Neuronal stem cell (in vitro differentiated cells): ENCODE data around the gene PPY.
"Not testable (repeated sequence)": the region's sequence is repeated elsewhere in the genome, so short reads cannot be mapped to it uniquely, and the experiment has no call there.

Experiments used
- DNase-seq: peaks from one replicate; pipeline ENCODE4 v3.0.0-alpha.2; 2013; ENCODE audit warnings: low spot score
- H2AFZ ChIP-seq: one replicate; pipeline ENCODE4 v1.6.1; 2013; ENCODE audit warnings: mild to moderate bottlenecking, low read length, inconsistent platforms
- H2AK5ac ChIP-seq: 2 replicates; pipeline ENCODE4 v1.6.1; 2013; ENCODE audit warnings: low read depth, mild to moderate bottlenecking, inconsistent platforms, low read length, moderate library complexity, mixed read lengths
- H2BK120ac ChIP-seq: 2 replicates; pipeline ENCODE4 v1.6.1; 2013; ENCODE audit warnings: low read depth, mild to moderate bottlenecking, inconsistent platforms, low read length, moderate library complexity, mixed read lengths
- H2BK12ac ChIP-seq: one replicate; pipeline ENCODE4 v1.6.1; 2013; ENCODE audit warnings: low read length, inconsistent platforms
- H2BK15ac ChIP-seq: 2 replicates; pipeline ENCODE4 v1.6.1; 2013; ENCODE audit warnings: mild to moderate bottlenecking, low read length, inconsistent platforms, mixed read lengths
- H2BK5ac ChIP-seq: one replicate; pipeline ENCODE4 v1.6.1; 2013; ENCODE audit warnings: inconsistent platforms, mild to moderate bottlenecking, low read length, moderate library complexity
- H3K14ac ChIP-seq: one replicate; pipeline ENCODE4 v1.6.1; 2013; ENCODE audit warnings: low read length, inconsistent platforms
- H3K18ac ChIP-seq: 2 replicates; pipeline ENCODE4 v1.6.1; 2013; ENCODE audit warnings: low read length, inconsistent platforms
- H3K23ac ChIP-seq: 2 replicates; pipeline ENCODE4 v1.6.1; 2013; ENCODE audit warnings: low read depth, mild to moderate bottlenecking, mixed read lengths, low read length, inconsistent platforms; ENCODE audit not compliant: poor library complexity
- H3K27ac ChIP-seq: replicated peaks from 3 replicates; pipeline ENCODE4 v1.5.1; 2013; ENCODE audit warnings: low read length, inconsistent platforms
- H3K27me3 ChIP-seq, 3 experiments: 2 replicates each; pipeline ENCODE4 v1.6.1; 2013; ENCODE audit warnings: low read length in 3 of 3, mild to moderate bottlenecking in 2 of 3, inconsistent platforms in 1 of 3, low read depth in 1 of 3, mixed read lengths in 1 of 3, moderate library complexity in 1 of 3; ENCODE audit not compliant: control insufficient read depth in 3 of 3, insufficient read depth in 3 of 3
- H3K36me3 ChIP-seq, 2 donors: replicated peaks in 1 of 2; 2 replicates each; pipeline ENCODE4 v1.6.1; 2013; ENCODE audit warnings: low read length in 2 of 2; ENCODE audit not compliant: control insufficient read depth in 2 of 2, insufficient read depth in 2 of 2
- H3K4ac ChIP-seq: 2 replicates; pipeline ENCODE4 v1.6.1; 2013; ENCODE audit warnings: inconsistent platforms, mild to moderate bottlenecking, low read length, moderate library complexity
- H3K4me1 ChIP-seq, 2 donors: 1 replicate in 1 of 2; 2 replicates in 1 of 2; pipeline ENCODE4 v1.6.1; 2013; ENCODE audit warnings: low read length in 2 of 2, low read depth in 1 of 2; ENCODE audit not compliant: control insufficient read depth in 2 of 2, insufficient read depth in 1 of 2
- H3K4me2 ChIP-seq: one replicate; pipeline ENCODE4 v1.6.1; 2013; ENCODE audit warnings: mild to moderate bottlenecking, low read length, inconsistent platforms; ENCODE audit not compliant: insufficient read depth, poor library complexity, severe bottlenecking
- H3K4me3 ChIP-seq, 2 donors: 2 replicates each; pipeline ENCODE4 v1.5.1; 2013; ENCODE audit warnings: low read length in 2 of 2, mild to moderate bottlenecking in 2 of 2, inconsistent platforms in 1 of 2, moderate library complexity in 1 of 2
- H3K79me1 ChIP-seq: one replicate; pipeline ENCODE4 v1.6.1; 2013; ENCODE audit warnings: low read depth, mild to moderate bottlenecking, inconsistent platforms, low read length, moderate library complexity
- H3K9ac ChIP-seq: one replicate; pipeline ENCODE4 v1.6.1; 2013; ENCODE audit warnings: mild to moderate bottlenecking, low read depth, low read length, inconsistent platforms; ENCODE audit not compliant: poor library complexity
- H3K9me3 ChIP-seq, 2 donors: replicated peaks in 1 of 2; 2 replicates each; pipeline versions ENCODE3 to v1.6.1; 2013; ENCODE audit warnings: low read length in 2 of 2, mild to moderate bottlenecking in 2 of 2, inconsistent platforms in 1 of 2, low read depth in 1 of 2, mixed read lengths in 1 of 2, moderate library complexity in 1 of 2; ENCODE audit not compliant: control insufficient read depth in 2 of 2, insufficient read depth in 1 of 2
- H4K8ac ChIP-seq: one replicate; pipeline ENCODE4 v1.6.1; 2013; ENCODE audit warnings: low read depth, mild to moderate bottlenecking, inconsistent platforms, low read length, moderate library complexity
- H4K91ac ChIP-seq: one replicate; pipeline ENCODE4 v1.6.1; 2013; ENCODE audit warnings: low read length, low read depth, mild to moderate bottlenecking, inconsistent platforms; ENCODE audit not compliant: poor library complexity
- WGBS, 2 donors: extraction: QIAGEN DNeasy Blood & Tissue Kit; methylation state at CpG; one replicate each; pipeline ENCODE4 v1.1.7; 2013; ENCODE audit warnings: missing lambda C conversion rate in 2 of 2, mixed read lengths in 1 of 2; ENCODE audit not compliant: insufficient read length in 2 of 2, insufficient replicate concordance in 1 of 2; ENCODE audit errors: extremely low coverage in 2 of 2; 5-methylcytosine and 5-hydroxymethylcytosine counted together

Gene PPY

DNA sequence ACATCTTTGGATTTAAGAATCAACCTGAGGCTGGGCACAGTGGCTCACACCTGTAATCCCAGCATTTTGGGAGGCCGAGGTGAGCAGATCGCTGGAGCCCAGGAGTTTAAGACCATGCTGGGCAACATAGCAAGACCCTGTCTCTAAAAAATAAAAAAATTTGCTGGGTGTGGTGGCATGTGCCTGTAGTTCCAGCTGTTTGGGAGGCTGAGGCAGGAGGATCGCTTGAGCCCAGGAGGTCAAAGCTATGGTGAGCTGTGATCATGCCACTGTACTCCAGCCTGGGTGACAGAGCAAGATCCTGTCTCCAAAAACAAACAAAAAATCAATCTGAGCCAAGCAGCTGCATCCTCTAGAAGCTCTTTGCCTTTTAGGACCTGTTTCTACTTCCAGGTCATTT, 2.8 kb downstream of the PPY start:
- H4K8ac ChIP-seq, H3K9me3 ChIP-seq, H2BK15ac ChIP-seq, H3K23ac ChIP-seq, H4K91ac ChIP-seq, H3K14ac ChIP-seq, H3K4me2 ChIP-seq, H3K4ac ChIP-seq, H3K36me3 ChIP-seq, H3K27ac ChIP-seq, H2AK5ac ChIP-seq, H3K9ac ChIP-seq, H3K79me1 ChIP-seq, H2AFZ ChIP-seq, DNase-seq, H3K4me3 ChIP-seq, H2BK120ac ChIP-seq, H3K18ac ChIP-seq, H2BK5ac ChIP-seq, H2BK12ac ChIP-seq: not testable (repeated sequence)
- Histone ChIP-seq H3K27me3 (peaks cover 0 to 49% (median 0%) of the 10 kb centered on the region in 3 experiments), H3K4me1 (peaks cover 0 to 10% of the 10 kb centered on the region in 2 donors)
- WGBS, 2 donors: no CpG with 5 or more reads among the region's 3 CpGs

DNA sequence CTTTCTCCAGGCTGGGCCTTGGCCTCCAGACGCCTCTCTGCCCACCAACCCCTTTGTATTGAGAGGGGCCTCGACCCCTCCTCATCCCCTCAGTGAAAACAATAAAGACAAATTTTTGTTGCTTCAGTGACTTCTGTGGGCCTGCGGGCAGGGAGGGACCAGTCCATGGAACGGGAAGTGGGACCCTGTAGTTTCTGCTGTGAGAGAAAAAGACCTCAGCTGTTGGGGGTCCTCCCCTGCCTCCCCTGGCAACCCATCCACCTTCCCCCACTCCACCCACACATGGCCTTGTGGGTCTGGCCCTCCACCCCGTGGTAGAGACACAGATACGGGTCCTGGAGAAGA, 3.5 kb downstream of the PPY start:
- Histone ChIP-seq H3K4me2 (no peak overlapping the region), H2AFZ (peak overlapping the region; percentile 83), H3K27me3 (peaks cover 0 to 49% (median 0%) of the 10 kb centered on the region in 3 experiments), H2BK15ac (no peak overlapping the region), H2BK5ac (no peak overlapping the region), H2AK5ac (peak overlapping the region; percentile 71), H2BK120ac (no peak overlapping the region), H3K27ac (no peak overlapping the region), H3K4me1 (peaks cover 0 to 10% of the 10 kb centered on the region in 2 donors), H3K23ac (no peak overlapping the region), H3K9ac (no peak overlapping the region), H3K14ac (no peak overlapping the region), H3K4me3 (no peak overlapping the region), H2BK12ac (peak overlapping the region; percentile 49), H3K18ac (no peak overlapping the region), H3K9me3 (no peaks in the 10 kb centered on the region), H3K79me1 (no peaks in the 10 kb centered on the region), H3K36me3 (no peaks in the 10 kb centered on the region), H3K4ac (no peak overlapping the region), H4K91ac (no peak overlapping the region), H4K8ac (no peak overlapping the region)
- no CpG with 5 or more reads among the region's 6 CpGs for WGBS, 2 donors
- no peak for DNase-seq

DNA sequence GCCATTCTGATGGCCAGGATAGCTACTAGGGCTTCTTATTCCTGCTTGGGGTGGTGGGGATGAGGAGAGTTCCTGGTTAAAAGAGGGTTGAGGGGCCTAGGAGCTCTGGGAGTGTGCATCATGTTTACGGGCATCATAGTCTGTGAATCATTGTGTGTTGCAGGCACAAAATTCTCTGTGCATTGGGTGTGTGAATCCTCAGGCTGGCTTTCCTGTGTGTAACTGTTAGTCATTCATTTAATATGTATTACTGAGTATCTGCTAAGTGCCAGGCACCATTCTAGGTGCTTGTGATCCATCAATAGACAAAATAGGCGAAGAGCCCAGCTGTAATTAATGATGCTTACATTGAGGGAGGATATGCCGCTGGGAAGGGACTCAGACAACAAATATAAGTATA, 5.8 kb downstream of the PPY start:
- WGBS, 2 donors: no CpG with 5 or more reads among the region's 3 CpGs
- H2BK5ac ChIP-seq: no peak overlapping the region
- DNase-seq: no peak
- no peak overlapping the region for H2AK5ac ChIP-seq
- H3K4ac ChIP-seq: no peak overlapping the region
- H3K4me3 ChIP-seq: no peak overlapping the region
- H3K36me3 ChIP-seq: no peaks in the 10 kb centered on the region
- no peaks in the 10 kb centered on the region for H3K9me3 ChIP-seq
- peaks cover 0 to 36% (median 0%) of the 10 kb centered on the region in 3 experiments for H3K27me3 ChIP-seq
- no peak overlapping the region for H3K23ac ChIP-seq
- H3K9ac ChIP-seq: no peak overlapping the region
- H3K79me1 ChIP-seq: no peaks in the 10 kb centered on the region
- H4K8ac ChIP-seq: no peak overlapping the region
- peak overlapping the region; percentile 27 for H2BK15ac ChIP-seq
- H3K27ac ChIP-seq: no peak overlapping the region
- no peak overlapping the region for H2BK12ac ChIP-seq
- no peak overlapping the region for H3K18ac ChIP-seq
- peaks cover 0 to 10% of the 10 kb centered on the region in 2 donors for H3K4me1 ChIP-seq
- no peak overlapping the region for H2BK120ac ChIP-seq
- H4K91ac ChIP-seq: no peak overlapping the region
- H3K4me2 ChIP-seq: no peak overlapping the region
- no peak overlapping the region for H3K14ac ChIP-seq
- H2AFZ ChIP-seq: peak overlapping the region; percentile 35

DNA sequence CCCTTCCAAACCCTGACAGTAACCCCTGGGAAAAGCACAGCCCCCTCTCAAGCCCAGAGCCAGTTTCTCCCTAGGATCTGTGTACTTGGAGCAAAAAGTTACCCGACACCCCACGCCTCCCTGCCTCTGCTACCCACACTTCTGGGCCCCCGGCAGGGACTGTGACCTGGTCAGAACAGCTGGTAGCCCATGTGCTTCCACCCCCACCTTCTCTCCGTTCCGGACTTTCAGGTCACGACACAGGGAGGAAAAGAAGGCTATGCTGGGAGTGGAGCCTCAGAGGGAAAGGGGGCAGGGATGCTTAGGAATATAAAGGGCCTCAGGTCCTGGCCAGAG, 6.4 kb downstream of the PPY start:
- Histone ChIP-seq H4K91ac (no peak overlapping the region), H2BK12ac (no peak overlapping the region), H3K27ac (no peak overlapping the region), H2AFZ (peak overlapping the region; percentile 35), H3K27me3 (peaks cover 0 to 35% (median 0%) of the 10 kb centered on the region in 3 experiments), H3K14ac (no peak overlapping the region), H2BK15ac (peak overlapping the region; percentile 27), H3K9ac (no peak overlapping the region), H2BK120ac (no peak overlapping the region), H2AK5ac (peak overlapping the region; percentile 10), H3K4me3 (no peak overlapping the region), H3K4ac (no peak overlapping the region), H2BK5ac (no peak overlapping the region), H4K8ac (no peak overlapping the region), H3K9me3 (no peaks in the 10 kb centered on the region), H3K36me3 (no peaks in the 10 kb centered on the region), H3K4me1 (peaks cover 0 to 10% of the 10 kb centered on the region in 2 donors), H3K79me1 (no peaks in the 10 kb centered on the region), H3K23ac (no peak overlapping the region), H3K18ac (peak overlapping the region; percentile 68), H3K4me2 (no peak overlapping the region)
- DNase-seq: no peak
- WGBS, 2 donors: no CpG with 5 or more reads among the region's 6 CpGs
